Aorta (tissue), 5 donors: ENCODE data around the gene PFAS. TPM values are rescaled to one million over a fixed set of nuclear protein-coding genes. Genes with fewer than 3 reads are reported as not detected.

Experiments used
- ATAC-seq: fragments of 200-7000 bp; cut with Tn5 transposase; one replicate; pipeline ENCODE4 v1.9.1; 2022; ENCODE audit warnings: moderate library complexity; ENCODE audit not compliant: low FRiP score
- DNase-seq, 2 donors: peaks; one replicate each; pipeline ENCODE4 v3.0.0-alpha.2; 2020
- H3K27ac ChIP-seq, 2 donors: one replicate each; pipeline ENCODE4 v1.5.1; 2013; ENCODE audit warnings: low read length in 2 of 2, mild to moderate bottlenecking in 2 of 2, moderate library complexity in 2 of 2, control low read depth in 1 of 2, inconsistent platforms in 1 of 2, low read depth in 1 of 2
- H3K27me3 ChIP-seq, 2 donors: one replicate each; pipeline ENCODE4 v1.6.1; 2013; ENCODE audit warnings: control low read depth in 1 of 2, low read length in 1 of 2, mild to moderate bottlenecking in 1 of 2, moderate library complexity in 1 of 2; ENCODE audit not compliant: insufficient read depth in 2 of 2, control insufficient read depth in 1 of 2
- H3K36me3 ChIP-seq, 2 donors: one replicate each; pipeline ENCODE4 v1.6.1; 2013; ENCODE audit warnings: control low read depth in 1 of 2, low read length in 1 of 2, mild to moderate bottlenecking in 1 of 2; ENCODE audit not compliant: insufficient read depth in 2 of 2, control insufficient read depth in 1 of 2
- H3K4me1 ChIP-seq, 2 donors: one replicate each; pipeline ENCODE4 v1.6.1; 2013; ENCODE audit warnings: low read length in 2 of 2, control low read depth in 1 of 2, mild to moderate bottlenecking in 1 of 2, moderate library complexity in 1 of 2; ENCODE audit not compliant: insufficient read depth in 2 of 2, control insufficient read depth in 1 of 2
- H3K4me3 ChIP-seq, 2 donors: one replicate each; pipeline ENCODE4 v1.5.1; 2013; ENCODE audit warnings: low read length in 2 of 2, control low read depth in 1 of 2, mild to moderate bottlenecking in 1 of 2
- H3K9me3 ChIP-seq: one replicate; pipeline ENCODE4 v1.6.1; 2013; ENCODE audit warnings: mild to moderate bottlenecking, low read length; ENCODE audit not compliant: control insufficient read depth
- WGBS, 2 donors: extraction: QIAGEN DNeasy Blood & Tissue Kit; methylation state at CpG; one replicate each; pipeline ENCODE4 v1.1.7; 2013; 5-methylcytosine and 5-hydroxymethylcytosine counted together
- intact Hi-C, 2 donors: fragments of 100-400 bp; cut with DNase I; formaldehyde crosslinking; loops; one replicate each; pipeline versions ENCODE4 v1.14.2 to v1.15.0; 2022
- polyA plus RNA-seq, 2 donors: library from polyadenylated mRNA; stranded (reverse); fragments of 200-250 nt; gene quantifications; one replicate each; pipeline ENCODE4 v1.2.3, GENCODE V29; 2013
- total RNA-seq, 2 donors: library from RNA; stranded (reverse); fragmentation: NEBNext Ultra II Directional; extraction: Animal tissue kit (Norgen Biotek cat#: 25700); gene quantifications; one replicate each; pipeline ENCODE4 v1.2.1, GENCODE V29; 2021
- donor health status: healthy with polysubstance abuse.
- donor health status: Bipolar disorder and iron deficiency.
- donor health status: DM: no; HTN: no; CAD: no.
- donor health status: DM: no; HTN: no; CAD: no.
- donor health status: DM: yes; HTN: yes; CAD: no.

PFAS gene
- total and polyA plus RNA-seq, 4 donors = 1.4 to 25.4 (median 14.8) TPM

GRCh38 chr17:8274816-8275215 is 25.7 kb downstream of the PFAS start:
- H3K27me3 ChIP-seq = no peaks in the 10 kb centered on the region
- no peak for DNase-seq
- H3K9me3 ChIP-seq = no peaks in the 10 kb centered on the region
- H3K27ac ChIP-seq = no peak overlapping the region
- intact Hi-C loops = no loop called here
- no peaks in the 10 kb centered on the region for H3K4me1 ChIP-seq
- H3K36me3 ChIP-seq = no peaks in the 10 kb centered on the region
- H3K4me3 ChIP-seq = no peak overlapping the region
- no peak for ATAC-seq
- 78 to 89% methylated on average over 5 of the region's 5 CpGs for WGBS, 2 donors

GRCh38 chr17:8275421-8276290 is 26.6 kb downstream of the PFAS start:
- H3K4me3 ChIP-seq = no peak overlapping the region
- no peaks in the 10 kb centered on the region for H3K4me1 ChIP-seq
- H3K27ac ChIP-seq = no peak overlapping the region
- no peak for DNase-seq
- 76 to 77% methylated on average over 9 of the region's 9 CpGs for WGBS, 2 donors
- no peak for ATAC-seq
- H3K36me3 ChIP-seq = no peaks in the 10 kb centered on the region
- no peaks in the 10 kb centered on the region for H3K9me3 ChIP-seq
- no peaks in the 10 kb centered on the region for H3K27me3 ChIP-seq
- intact Hi-C loops = no loop called here

GRCh38 chr17:8277317-8277716 is 28.2 kb downstream of the PFAS start:
- no peak for DNase-seq
- Histone ChIP-seq H3K27me3 (no peaks in the 10 kb centered on the region), H3K36me3 (no peaks in the 10 kb centered on the region), H3K4me1 (no peaks in the 10 kb centered on the region), H3K27ac (no peak overlapping the region), H3K9me3 (no peaks in the 10 kb centered on the region), H3K4me3 (no peak overlapping the region)
- ATAC-seq = no peak
- intact Hi-C loops = no loop called here
- WGBS, 2 donors = 89 to 96% methylated on average over 7 of the region's 7 CpGs

- DNase-seq = no peak
These were observed 33.3 kb downstream of the PFAS start for GRCh38 chr17:8282345-8282744.

GRCh38 chr17:8283356-8283755 is 34.3 kb downstream of the PFAS start:
- no peak overlapping the region for H3K4me3 ChIP-seq
- intact Hi-C loops = no loop called here

More at GRCh38 chr17:8282345-8282744, 33.3 kb downstream of the PFAS start:
- H3K9me3 ChIP-seq = no peaks in the 10 kb centered on the region
- no peaks in the 10 kb centered on the region for H3K27me3 ChIP-seq
- H3K4me1 ChIP-seq = no peaks in the 10 kb centered on the region
- intact Hi-C loops = no loop called here
- H3K4me3 ChIP-seq = no peak overlapping the region
- no peak overlapping the region for H3K27ac ChIP-seq
- WGBS, 2 donors = 55 to 75% methylated on average over 3 of the region's 3 CpGs
- no peaks in the 10 kb centered on the region for H3K36me3 ChIP-seq
- ATAC-seq = no peak

GRCh38 chr17:8284126-8284525 is 35.0 kb downstream of the PFAS start:
- H3K27me3 ChIP-seq = no peaks in the 10 kb centered on the region
- no peak for DNase-seq
- no peaks in the 10 kb centered on the region for H3K36me3 ChIP-seq
- no peaks in the 10 kb centered on the region for H3K4me1 ChIP-seq
- no peak overlapping the region for H3K4me3 ChIP-seq
- H3K27ac ChIP-seq = no peak overlapping the region
- WGBS, 2 donors = 89 to 92% methylated on average over 4 of the region's 4 CpGs
- no peak for ATAC-seq
- intact Hi-C loops = no loop called here
- no peaks in the 10 kb centered on the region for H3K9me3 ChIP-seq

More at GRCh38 chr17:8283356-8283755, 34.3 kb downstream of the PFAS start:
- H3K27ac ChIP-seq = no peak overlapping the region
- no peak for ATAC-seq
- no peak for DNase-seq
- H3K36me3 ChIP-seq = no peaks in the 10 kb centered on the region
- 76 to 78% methylated on average over 4 of the region's 4 CpGs for WGBS, 2 donors
- H3K9me3 ChIP-seq = no peaks in the 10 kb centered on the region
- no peaks in the 10 kb centered on the region for H3K27me3 ChIP-seq
- no peaks in the 10 kb centered on the region for H3K4me1 ChIP-seq

- no peak for ATAC-seq
- no peak overlapping the region for H3K27ac ChIP-seq
- intact Hi-C loops = no loop called here
These were observed 36.4 kb downstream of the PFAS start for GRCh38 chr17:8285270-8286181.

GRCh38 chr17:8287651-8288335 is 38.7 kb downstream of the PFAS start:
- Histone ChIP-seq H3K4me1 (no peaks in the 10 kb centered on the region), H3K4me3 (peak overlapping the region; percentile 31 to 43), H3K27me3 (no peaks in the 10 kb centered on the region), H3K36me3 (no peaks in the 10 kb centered on the region), H3K27ac (peak overlapping the region in 1 of 2 donors; percentile 42), H3K9me3 (no peaks in the 10 kb centered on the region)
- ATAC-seq = no peak
- intact Hi-C loops = no loop called here
- DNase-seq = no peak
- WGBS, 2 donors = 31 to 32% methylated on average over 19 of the region's 19 CpGs

More at GRCh38 chr17:8285270-8286181, 36.4 kb downstream of the PFAS start:
- Histone ChIP-seq H3K27me3 (no peaks in the 10 kb centered on the region), H3K36me3 (no peaks in the 10 kb centered on the region), H3K4me3 (no peak overlapping the region), H3K4me1 (no peaks in the 10 kb centered on the region), H3K9me3 (no peaks in the 10 kb centered on the region)
- no peak for DNase-seq
- 76 to 82% methylated on average over 10 of the region's 10 CpGs for WGBS, 2 donors
